ENCODE results near the gene P2RY2.

- TF ChIP-seq CTCF (IDR thresholded peaks at IDR 0.05), result no peak
- TF ChIP-seq POLR2A (IDR thresholded peaks at IDR 0.05), result no peak
- TF ChIP-seq EP300 (IDR thresholded peaks at IDR 0.05), result no peak
Observed at GRCh38 chr11:73270855-73271477, 52.9 kb downstream of the P2RY2 start.

Measured in sigmoid colon (tissue), 4 donors.